NCI-H526 (cell line): ENCODE measurements around the gene BIN2.

Source experiments
- DNase-seq, 2 experiments: peaks; one replicate each; lab custom pipeline; 2025; lab: John Stamatoyannopoulos, UW

BIN2 gene

GRCh38 chr12:51254536-51254935, 69.4 kb downstream of the BIN2 start:
- no peak for DNase-seq

GRCh38 chr12:51253276-51253675, 70.7 kb downstream of the BIN2 start:
- no peak for DNase-seq

GRCh38 chr12:51247523-51248206, 76.3 kb downstream of the BIN2 start:
- DNase-seq, result no peak

- DNase-seq, result no peak
These were observed 77.6 kb downstream of the BIN2 start for GRCh38 chr12:51246254-51246853.

GRCh38 chr12:51245476-51246253, 78.3 kb downstream of the BIN2 start:
- DNase-seq, result no peak

GRCh38 chr12:51244269-51244668, 79.7 kb downstream of the BIN2 start:
- no peak for DNase-seq

- no peak for DNase-seq
These were observed 81.1 kb downstream of the BIN2 start for GRCh38 chr12:51242876-51243275.

GRCh38 chr12:51242120-51242519, 81.9 kb downstream of the BIN2 start:
- no peak for DNase-seq

- DNase-seq, result no peak
These were observed 83.0 kb downstream of the BIN2 start for GRCh38 chr12:51240971-51241370.

- DNase-seq, result peak; percentile 90 to 98
These were observed 85.3 kb downstream of the BIN2 start, which contains the start of gene DAZAP2 for GRCh38 chr12:51238510-51239334. Gene DAZAP2 (plus strand): TSS chr12:51238826. CDS start chr12:51238908, 82 bp downstream.

- peak; percentile 70 to 71 for DNase-seq
These were observed 85.9 kb downstream of the BIN2 start for GRCh38 chr12:51238037-51238509.

- no peak for DNase-seq
These were observed 89.4 kb downstream of the BIN2 start for GRCh38 chr12:51234530-51234929.

- no peak for DNase-seq
These were observed 91.3 kb downstream of the BIN2 start for GRCh38 chr12:51232642-51233041.
